Neural cell (in vitro differentiated cells): ENCODE measurements around the gene MMP19. TPM values are rescaled to one million over a fixed set of nuclear protein-coding genes. Genes with fewer than 3 reads are reported as not detected.

ENCODE experiments used
- H2AFZ ChIP-seq: fragments of 200-600, 300-800 bp; sonication (generic), shearing (Covaris generic); 2 replicates; pipeline ENCODE4 v1.6.0; 2014; ENCODE audit warnings: low read depth, mild to moderate bottlenecking, antibody characterized with exemption, low read length, moderate library complexity
- H3F3A ChIP-seq: fragments of 200-600 bp; shearing (Covaris generic); 2 replicates; pipeline ENCODE4 v1.6.1; 2016; ENCODE audit warnings: mild to moderate bottlenecking, moderate library complexity, mixed read lengths, antibody characterized with exemption, low read length; ENCODE audit not compliant: insufficient read depth, poor library complexity, severe bottlenecking
- H3K27ac ChIP-seq: fragments of 200-600, 300-800 bp; sonication (generic), shearing (Covaris generic); 2 replicates; pipeline ENCODE4 v1.5.1; 2014; ENCODE audit warnings: mild to moderate bottlenecking, low read length, moderate library complexity
- H3K27me3 ChIP-seq: fragments of 300-800, 200-600 bp; sonication (generic), shearing (Covaris generic); 2 replicates; pipeline ENCODE4 v1.6.0; 2014; ENCODE audit warnings: mild to moderate bottlenecking, low read depth, low read length, moderate library complexity; ENCODE audit not compliant: insufficient read depth
- H3K36me3 ChIP-seq: fragments of 300-800, 200-600 bp; sonication (generic), shearing (Covaris generic); 2 replicates; pipeline ENCODE4 v1.5.1; 2014; ENCODE audit warnings: mild to moderate bottlenecking, antibody characterized with exemption, low read length, moderate library complexity; ENCODE audit not compliant: insufficient read depth
- H3K4me2 ChIP-seq: fragments of 300-800, 200-600 bp; sonication (generic), shearing (Covaris generic); 2 replicates; pipeline ENCODE4 v1.6.0; 2014; ENCODE audit warnings: mild to moderate bottlenecking, low read length
- H3K4me3 ChIP-seq: fragments of 300-800, 200-600 bp; sonication (generic), shearing (Covaris generic); 2 replicates; pipeline ENCODE4 v1.5.1; 2014; ENCODE audit warnings: mild to moderate bottlenecking, low read length, moderate library complexity
- H3K79me2 ChIP-seq: fragments of 200-600 bp; shearing (Covaris generic); replicated peaks from 2 replicates; pipeline ENCODE4 v1.6.0; 2014; ENCODE audit warnings: mild to moderate bottlenecking, low read length, moderate library complexity; ENCODE audit not compliant: insufficient read depth
- H3K9ac ChIP-seq: fragments of 300-800, 200-600 bp; sonication (generic), shearing (Covaris generic); 2 replicates; pipeline ENCODE4 v1.6.1; 2016; ENCODE audit warnings: mild to moderate bottlenecking, low read length, mixed read lengths
- H3K9me2 ChIP-seq: fragments of 200-600 bp; shearing (Covaris generic); 2 replicates; pipeline ENCODE4 v1.6.1; 2016; ENCODE audit warnings: mild to moderate bottlenecking, low read length, mixed read lengths; ENCODE audit not compliant: insufficient read depth
- H3K9me3 ChIP-seq: fragments of 200-600, 300-800 bp; sonication (generic), shearing (Covaris generic); 2 replicates; pipeline ENCODE4 v1.6.1; 2016; ENCODE audit warnings: mild to moderate bottlenecking, mixed run types, low read length, moderate library complexity, mixed read lengths
- H4K20me1 ChIP-seq: fragments of 200-600 bp; shearing (Covaris generic); 2 replicates; pipeline ENCODE4 v1.6.1; 2016; ENCODE audit warnings: mild to moderate bottlenecking, mixed run types; ENCODE audit not compliant: insufficient read depth
- EP300 ChIP-seq: fragments of 450-650 bp; conservative IDR thresholded peaks from 2 replicates; pipeline ENCODE4 v1.6.1; 2014; ENCODE audit warnings: antibody characterized with exemption, mild to moderate bottlenecking, moderate library complexity; ENCODE audit not compliant: poor library complexity, severe bottlenecking
- EZH2 ChIP-seq: fragments of 200-600, 300-800 bp; shearing (Covaris generic), sonication (generic); IDR thresholded peaks from 2 replicates; pipeline ENCODE4 v1.6.1; 2014; ENCODE audit warnings: antibody characterized with exemption, low read length, borderline replicate concordance, mild to moderate bottlenecking; ENCODE audit not compliant: insufficient read depth, poor library complexity, severe bottlenecking
- MXI1 ChIP-seq: fragments of 450-650 bp; conservative IDR thresholded peaks from 2 replicates; pipeline ENCODE4 v1.6.1; 2014; ENCODE audit warnings: antibody characterized with exemption, mild to moderate bottlenecking; ENCODE audit not compliant: poor library complexity, severe bottlenecking
- POLR2AphosphoS5 ChIP-seq: IDR thresholded peaks from 2 replicates; pipeline ENCODE4 v1.6.1; 2012
- RAD21 ChIP-seq: fragments of 450-650 bp; conservative IDR thresholded peaks from 2 replicates; pipeline ENCODE4 v1.6.1; 2014; ENCODE audit warnings: antibody characterized with exemption, mild to moderate bottlenecking, moderate library complexity
- REST ChIP-seq: IDR thresholded peaks from 2 replicates; pipeline ENCODE4 v1.6.1; 2012; ENCODE audit warnings: borderline replicate concordance
- SMC3 ChIP-seq: fragments of 450-650 bp; conservative IDR thresholded peaks from 2 replicates; pipeline ENCODE4 v1.6.1; 2014; ENCODE audit warnings: antibody characterized with exemption, mild to moderate bottlenecking, moderate library complexity; ENCODE audit not compliant: poor library complexity
- TAF1 ChIP-seq: IDR thresholded peaks from 2 replicates; pipeline ENCODE4 v1.6.1; 2012; ENCODE audit warnings: low read depth
- polyA plus RNA-seq: library from polyadenylated mRNA; depleted of rRNA; stranded (reverse); fragments of >200 nt; gene quantifications from 2 replicates; pipeline ENCODE4 v1.2.3, GENCODE V29; 2014
- TF ChIP-seq, protein P1 (sequence below): fragments of 450-650 bp; IDR thresholded peaks from 2 replicates; pipeline ENCODE4 v1.5.1; 2014; ENCODE audit warnings: antibody characterized with exemption, mild to moderate bottlenecking, moderate library complexity; ENCODE audit not compliant: poor library complexity, severe bottlenecking

Gene MMP19
- polyA plus RNA-seq, 1 donor from 2014 or later = not detected

DNA sequence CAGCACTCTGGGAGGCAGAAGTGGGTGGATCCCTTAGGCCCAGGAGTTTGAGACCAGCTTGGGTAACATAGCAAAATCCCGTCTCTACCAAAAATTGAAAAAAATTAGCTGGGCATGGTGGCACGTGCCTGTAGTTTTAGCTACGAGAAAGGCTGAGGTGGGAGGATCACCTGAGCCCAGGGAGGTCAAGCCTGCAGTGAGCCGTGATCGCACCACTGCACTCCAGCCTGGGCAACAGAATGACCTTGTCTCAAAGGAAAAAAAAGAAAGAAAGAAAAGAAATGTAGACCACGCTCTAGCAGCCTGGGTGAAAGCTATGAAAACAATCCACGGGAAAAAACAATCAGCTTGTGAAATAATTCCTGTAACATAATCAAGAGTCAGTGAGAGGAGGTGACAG is 54.2 kb downstream of the MMP19 start:
- Histone ChIP-seq H3K27me3 (no peaks in the 10 kb centered on the region), H4K20me1 (no peaks in the 10 kb centered on the region), H3K36me3 (peaks cover 8% of the 10 kb centered on the region), H3F3A (no peaks in the 10 kb centered on the region), H3K9me2 (no peaks in the 10 kb centered on the region), H3K27ac (no peak overlapping the region), H3K9ac (no peak overlapping the region), H3K79me2 (no peaks in the 10 kb centered on the region), H2AFZ (no peak overlapping the region), H3K4me2 (no peak overlapping the region), H3K9me3 (no peaks in the 10 kb centered on the region), H3K4me3 (no peak overlapping the region)
- TF ChIP-seq POLR2AphosphoS5 (no peak), REST (no peak), MXI1 (no peak), SMC3 (no peak), TAF1 (no peak), RAD21 (no peak), EP300 (no peak), EZH2 (no peak)
- TF ChIP-seq, protein P1, sequence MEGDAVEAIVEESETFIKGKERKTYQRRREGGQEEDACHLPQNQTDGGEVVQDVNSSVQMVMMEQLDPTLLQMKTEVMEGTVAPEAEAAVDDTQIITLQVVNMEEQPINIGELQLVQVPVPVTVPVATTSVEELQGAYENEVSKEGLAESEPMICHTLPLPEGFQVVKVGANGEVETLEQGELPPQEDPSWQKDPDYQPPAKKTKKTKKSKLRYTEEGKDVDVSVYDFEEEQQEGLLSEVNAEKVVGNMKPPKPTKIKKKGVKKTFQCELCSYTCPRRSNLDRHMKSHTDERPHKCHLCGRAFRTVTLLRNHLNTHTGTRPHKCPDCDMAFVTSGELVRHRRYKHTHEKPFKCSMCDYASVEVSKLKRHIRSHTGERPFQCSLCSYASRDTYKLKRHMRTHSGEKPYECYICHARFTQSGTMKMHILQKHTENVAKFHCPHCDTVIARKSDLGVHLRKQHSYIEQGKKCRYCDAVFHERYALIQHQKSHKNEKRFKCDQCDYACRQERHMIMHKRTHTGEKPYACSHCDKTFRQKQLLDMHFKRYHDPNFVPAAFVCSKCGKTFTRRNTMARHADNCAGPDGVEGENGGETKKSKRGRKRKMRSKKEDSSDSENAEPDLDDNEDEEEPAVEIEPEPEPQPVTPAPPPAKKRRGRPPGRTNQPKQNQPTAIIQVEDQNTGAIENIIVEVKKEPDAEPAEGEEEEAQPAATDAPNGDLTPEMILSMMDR = no peak

Other genes with a start within 250 kb of the MMP19 start
- not detected in 2 replicates for gene OR10P1, start 206.0 kb downstream of the MMP19 start, polyA plus RNA-seq
- 13.5 and 17.1 TPM in 2 replicates for gene ITGA7, start 135.0 kb downstream of the MMP19 start, polyA plus RNA-seq
- 217 and 261 TPM in 2 replicates for gene BLOC1S1, start 126.9 kb downstream of the MMP19 start, polyA plus RNA-seq
- 3.4 and 6.6 TPM in 2 replicates for gene RDH5, start 122.5 kb downstream of the MMP19 start, polyA plus RNA-seq
- gene CD63, start 113.9 kb downstream of the MMP19 start, polyA plus RNA-seq = 217 and 246 TPM in 2 replicates
- 14.7 and 16.0 TPM in 2 replicates for gene GDF11, start 99.8 kb downstream of the MMP19 start, polyA plus RNA-seq
- gene SARNP, start 25.2 kb downstream of the MMP19 start, polyA plus RNA-seq = 245 and 332 TPM in 2 replicates
- 6.1 and 11.5 TPM in 2 replicates for gene ORMDL2, start 24.9 kb downstream of the MMP19 start, polyA plus RNA-seq
- 45.0 and 46.4 TPM in 2 replicates for gene DNAJC14, start 13.3 kb downstream of the MMP19 start, polyA plus RNA-seq
- gene PYM1, start 85.0 kb upstream of the MMP19 start, polyA plus RNA-seq = 45.7 and 49.3 TPM in 2 replicates
- gene DGKA, start 88.2 kb upstream of the MMP19 start, polyA plus RNA-seq = 1.1 and 1.2 TPM in 2 replicates
- gene PMEL, start 123.1 kb upstream of the MMP19 start, polyA plus RNA-seq = not detected in 2 replicates
- gene CDK2, start 123.9 kb upstream of the MMP19 start, polyA plus RNA-seq = 2.3 and 2.6 TPM in 2 replicates
- 39.6 and 43.9 TPM in 2 replicates for gene RAB5B, start 131.1 kb upstream of the MMP19 start, polyA plus RNA-seq
- 13.1 and 20.4 TPM in 2 replicates for gene SUOX, start 154.3 kb upstream of the MMP19 start, polyA plus RNA-seq
- gene IKZF4, start 178.1 kb upstream of the MMP19 start, polyA plus RNA-seq = 4.8 and 5.0 TPM in 2 replicates
- 598 and 686 TPM in 2 replicates for gene RPS26, start 199.0 kb upstream of the MMP19 start, polyA plus RNA-seq
- 0.58 and 0.78 TPM in 2 replicates for gene ERBB3, start 237.2 kb upstream of the MMP19 start, polyA plus RNA-seq